ENCODE results near the gene THAP7. TPM values are rescaled to one million over a fixed set of nuclear protein-coding genes. Genes with fewer than 3 reads are reported as not detected.

The THAP7 gene
- total and polyA plus RNA-seq, 2 of the 13 experiments (the other 11 are each of a cell fraction or from before 2014, with no cell fraction given): 13.0 to 25.5 TPM

GRCh38 chr22:21014726-21015465 lies 13.0 kb upstream of the THAP7 start, which contains the start of gene P2RX6 (continued):
- no peak for TF ChIP-seq ZNF142 (CRISPR knock-in tag; IDR thresholded peaks at IDR 0.05)
- TF ChIP-seq ZNF740 (CRISPR knock-in tag; IDR thresholded peaks at IDR 0.05): no peak
- TF ChIP-seq DZIP1 (CRISPR knock-in tag; IDR thresholded peaks at IDR 0.05): no peak
- no peak for TF ChIP-seq ZNF652 (CRISPR knock-in tag; IDR thresholded peaks at IDR 0.05; ENCODE audit: borderline replicate concordance, low read depth)
- peak; percentile 41; the same call in 1 of the 2 replicates for TF ChIP-seq RXRB (CRISPR knock-in tag; IDR thresholded peaks at IDR 0.05; ENCODE audit: borderline replicate concordance)
- TF ChIP-seq ZFP36L2 (CRISPR knock-in tag; IDR thresholded peaks at IDR 0.05): no peak
- peak; percentile 67; the same call in 1 of the 2 replicates for TF ChIP-seq ZNF460 (CRISPR knock-in tag; IDR thresholded peaks at IDR 0.05; ENCODE audit: borderline replicate concordance)
- no peak for TF ChIP-seq CAMTA2 (CRISPR knock-in tag; IDR thresholded peaks at IDR 0.05; ENCODE audit: borderline replicate concordance)
- no peak for TF ChIP-seq ZNF749 (CRISPR knock-in tag; IDR thresholded peaks at IDR 0.05; ENCODE audit: borderline replicate concordance)
- TF ChIP-seq ZBED4 (CRISPR knock-in tag; IDR thresholded peaks at IDR 0.05; ENCODE audit: borderline replicate concordance): no peak
